NCI-H345 treated with DMSO at 0.1 percent for 48 hours (cell line): ENCODE measurements around the gene RFC1.
"Not testable (repeated sequence)": the region's sequence is repeated elsewhere in the genome, so short reads cannot be mapped to it uniquely, and the experiment has no call there.

Experiments
- DNase-seq: peaks from one replicate; lab custom pipeline; 2025; ENCODE audit not compliant: unreplicated experiment; lab: John Stamatoyannopoulos, UW

RFC1 gene, protein sequence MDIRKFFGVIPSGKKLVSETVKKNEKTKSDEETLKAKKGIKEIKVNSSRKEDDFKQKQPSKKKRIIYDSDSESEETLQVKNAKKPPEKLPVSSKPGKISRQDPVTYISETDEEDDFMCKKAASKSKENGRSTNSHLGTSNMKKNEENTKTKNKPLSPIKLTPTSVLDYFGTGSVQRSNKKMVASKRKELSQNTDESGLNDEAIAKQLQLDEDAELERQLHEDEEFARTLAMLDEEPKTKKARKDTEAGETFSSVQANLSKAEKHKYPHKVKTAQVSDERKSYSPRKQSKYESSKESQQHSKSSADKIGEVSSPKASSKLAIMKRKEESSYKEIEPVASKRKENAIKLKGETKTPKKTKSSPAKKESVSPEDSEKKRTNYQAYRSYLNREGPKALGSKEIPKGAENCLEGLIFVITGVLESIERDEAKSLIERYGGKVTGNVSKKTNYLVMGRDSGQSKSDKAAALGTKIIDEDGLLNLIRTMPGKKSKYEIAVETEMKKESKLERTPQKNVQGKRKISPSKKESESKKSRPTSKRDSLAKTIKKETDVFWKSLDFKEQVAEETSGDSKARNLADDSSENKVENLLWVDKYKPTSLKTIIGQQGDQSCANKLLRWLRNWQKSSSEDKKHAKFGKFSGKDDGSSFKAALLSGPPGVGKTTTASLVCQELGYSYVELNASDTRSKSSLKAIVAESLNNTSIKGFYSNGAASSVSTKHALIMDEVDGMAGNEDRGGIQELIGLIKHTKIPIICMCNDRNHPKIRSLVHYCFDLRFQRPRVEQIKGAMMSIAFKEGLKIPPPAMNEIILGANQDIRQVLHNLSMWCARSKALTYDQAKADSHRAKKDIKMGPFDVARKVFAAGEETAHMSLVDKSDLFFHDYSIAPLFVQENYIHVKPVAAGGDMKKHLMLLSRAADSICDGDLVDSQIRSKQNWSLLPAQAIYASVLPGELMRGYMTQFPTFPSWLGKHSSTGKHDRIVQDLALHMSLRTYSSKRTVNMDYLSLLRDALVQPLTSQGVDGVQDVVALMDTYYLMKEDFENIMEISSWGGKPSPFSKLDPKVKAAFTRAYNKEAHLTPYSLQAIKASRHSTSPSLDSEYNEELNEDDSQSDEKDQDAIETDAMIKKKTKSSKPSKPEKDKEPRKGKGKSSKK

DNA sequence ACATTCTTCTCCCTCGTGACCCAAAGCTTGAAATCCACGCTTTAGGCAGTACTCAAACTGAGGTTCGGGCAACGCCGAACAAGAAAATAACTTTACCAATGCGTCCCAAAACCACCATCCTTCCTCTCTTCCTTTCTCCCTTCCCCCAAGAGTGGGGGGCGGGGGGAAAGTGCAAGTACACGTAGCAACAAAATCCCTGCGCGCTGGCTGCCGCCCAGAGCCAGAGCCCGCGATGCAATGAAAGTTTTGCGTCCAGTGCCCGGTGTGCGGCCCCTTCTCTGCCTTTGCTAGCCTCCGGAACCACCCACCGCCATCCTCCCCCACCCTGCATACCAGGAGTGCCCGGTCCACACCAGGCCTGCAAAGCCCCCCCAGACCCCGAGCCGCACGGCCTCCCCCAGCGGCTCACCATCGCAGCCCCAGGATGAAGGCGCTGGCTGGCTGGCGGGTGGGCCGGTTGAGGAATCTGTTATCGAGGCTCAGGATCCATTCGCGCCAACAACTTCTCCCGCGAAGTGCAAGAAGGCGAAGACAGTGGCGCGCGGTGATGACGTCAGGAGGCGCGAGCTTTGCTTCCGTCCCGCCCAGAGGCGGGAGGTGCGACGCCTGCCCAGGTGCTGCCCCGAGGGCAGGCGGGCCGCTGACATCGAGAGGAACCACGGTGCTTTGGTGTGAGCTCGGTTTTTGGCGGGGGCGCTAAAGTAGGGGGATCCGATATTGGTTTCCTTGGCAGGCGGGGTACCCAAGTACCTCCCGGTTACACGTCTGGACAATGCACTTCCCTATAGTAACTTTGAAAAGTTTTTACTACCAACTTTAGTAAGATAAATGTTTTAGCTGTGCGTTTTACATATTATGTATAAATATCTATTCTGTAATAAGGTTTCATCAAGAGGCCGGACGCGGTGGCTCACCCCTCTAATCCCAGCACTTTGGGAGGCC, at the start of gene RFC1:
Gene RFC1 (minus strand): TSS at position 533 of the 942 bp plus-strand sequence. CDS start 121 bp downstream, at position 412.
- DNase-seq = peak; percentile 69

DNA sequence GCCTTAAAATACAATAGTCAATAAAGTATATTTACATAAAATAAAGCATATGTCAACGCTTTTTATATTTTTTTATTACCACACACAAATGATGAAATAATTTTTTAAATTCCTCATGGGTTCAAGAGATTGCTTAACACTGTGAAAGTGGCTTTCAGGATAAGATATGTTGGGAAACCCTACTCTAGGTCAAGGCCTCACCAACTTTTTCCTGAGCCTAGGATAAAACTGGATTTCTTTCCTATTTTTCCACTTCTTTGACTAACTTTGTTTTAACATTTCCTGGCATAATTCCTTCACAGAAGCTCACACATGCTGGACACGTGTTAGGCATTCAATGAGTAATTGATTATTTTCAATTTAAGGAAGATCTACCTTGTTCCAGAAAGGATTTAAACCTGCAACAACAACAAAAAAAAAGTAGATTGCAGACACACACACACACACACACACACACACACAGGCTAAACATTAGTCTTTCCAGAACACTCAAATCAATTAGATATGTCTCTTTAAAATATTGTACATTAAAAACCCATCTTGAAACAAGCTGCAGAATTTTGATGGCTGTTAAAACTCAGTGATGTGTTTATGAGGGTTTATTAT, 49.6 kb upstream of the RFC1 start:
- DNase-seq = no peak

DNA sequence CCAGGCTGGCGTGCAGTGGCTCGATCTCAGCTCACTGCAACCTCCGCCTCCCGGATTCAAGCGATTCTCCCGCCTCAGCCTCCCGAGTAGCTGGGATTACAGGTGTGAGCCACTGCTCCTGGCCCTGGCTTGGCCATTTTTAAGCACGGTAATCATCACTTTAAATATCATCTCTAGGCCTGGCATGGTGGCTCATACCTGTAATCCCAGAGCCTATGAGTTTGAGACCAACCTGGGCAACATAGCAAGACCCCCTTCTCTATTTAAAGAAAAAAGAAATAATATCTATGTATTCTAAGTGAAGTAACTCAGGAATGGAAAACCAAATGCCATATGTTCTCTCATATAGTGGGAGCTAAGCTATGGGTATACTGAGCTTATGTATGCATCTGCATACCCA, 45.4 kb upstream of the RFC1 start:
- not testable (repeated sequence) for DNase-seq

DNA sequence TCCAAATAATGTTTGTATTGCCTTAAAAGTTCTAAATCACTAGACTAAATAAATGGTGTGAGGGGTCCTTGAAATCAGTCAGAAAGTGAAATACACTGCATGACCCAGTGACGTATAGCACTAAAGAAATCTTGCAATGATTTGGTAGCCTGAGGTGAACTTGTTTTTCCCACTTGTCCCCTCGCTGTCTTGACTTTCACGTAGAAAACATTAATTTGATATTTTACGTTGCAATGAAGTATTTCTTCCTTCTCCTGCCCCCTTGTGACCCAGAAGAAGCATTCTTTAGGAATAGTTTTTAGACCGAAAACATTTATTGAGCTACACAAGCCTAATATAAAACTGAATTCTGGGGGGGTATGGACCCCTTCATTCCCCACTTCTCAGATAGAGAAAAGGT, 44.3 kb upstream of the RFC1 start:
- no peak for DNase-seq

DNA sequence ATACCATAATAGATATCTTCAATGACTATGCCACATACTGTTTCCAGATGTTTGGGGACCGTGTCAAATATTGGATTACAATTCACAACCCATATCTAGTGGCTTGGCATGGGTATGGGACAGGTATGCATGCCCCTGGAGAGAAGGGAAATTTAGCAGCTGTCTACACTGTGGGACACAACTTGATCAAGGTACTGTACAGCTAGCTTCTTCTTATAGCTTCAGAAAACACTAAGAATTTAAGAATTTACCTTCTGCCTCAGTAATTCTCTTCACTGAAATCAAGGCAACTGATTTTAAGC, 41.4 kb upstream of the RFC1 start:
- DNase-seq = no peak

DNA sequence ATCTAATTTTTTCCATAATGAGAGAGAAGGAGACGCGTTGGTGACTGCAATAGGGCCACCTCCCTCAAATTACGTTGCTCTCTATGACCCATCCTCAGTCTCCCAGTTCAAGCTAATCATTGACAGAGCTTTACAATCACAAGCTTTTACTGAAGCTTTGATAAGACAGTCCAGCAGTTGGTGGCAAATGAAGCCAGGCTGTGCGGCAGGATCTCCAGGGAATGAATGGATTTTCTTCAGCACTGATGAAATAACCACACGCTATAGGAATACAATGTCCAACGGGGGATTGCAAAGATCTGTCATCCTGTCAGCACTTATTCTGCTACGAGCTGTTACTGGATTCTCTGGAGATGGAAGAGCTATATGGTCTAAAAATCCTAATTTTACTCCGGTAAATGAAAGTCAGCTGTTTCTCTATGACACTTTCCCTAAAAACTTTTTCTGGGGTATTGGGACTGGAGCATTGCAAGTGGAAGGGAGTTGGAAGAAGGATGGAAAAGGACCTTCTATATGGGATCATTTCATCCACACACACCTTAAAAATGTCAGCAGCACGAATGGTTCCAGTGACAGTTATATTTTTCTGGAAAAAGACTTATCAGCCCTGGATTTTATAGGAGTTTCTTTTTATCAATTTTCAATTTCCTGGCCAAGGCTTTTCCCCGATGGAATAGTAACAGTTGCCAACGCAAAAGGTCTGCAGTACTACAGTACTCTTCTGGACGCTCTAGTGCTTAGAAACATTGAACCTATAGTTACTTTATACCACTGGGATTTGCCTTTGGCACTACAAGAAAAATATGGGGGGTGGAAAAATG, 40.8 kb upstream of the RFC1 start, which contains the start of gene KLB:
Gene KLB (plus strand): TSS at position 168 of the 821 bp plus-strand sequence. CDS start 20 bp downstream, at position 188.
- no peak for DNase-seq

DNA sequence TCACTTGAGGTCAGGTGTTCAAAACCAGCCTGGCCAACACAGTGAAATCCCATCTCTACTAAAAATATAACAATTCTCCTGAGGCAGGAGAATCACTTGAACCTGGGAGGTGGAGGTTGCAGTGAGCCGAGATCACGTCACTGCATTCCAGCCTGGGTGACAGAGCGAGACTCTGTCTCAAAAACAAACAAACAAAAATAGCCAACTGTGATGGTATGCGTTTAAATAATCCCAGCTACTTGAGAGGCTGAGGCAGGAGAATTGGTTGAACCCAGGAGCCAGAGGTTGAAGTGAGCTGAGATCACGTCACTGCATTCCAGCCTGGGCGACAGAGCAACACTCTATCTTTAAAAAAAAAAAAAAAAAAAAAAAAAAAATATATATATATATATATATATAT, 35.5 kb upstream of the RFC1 start:
- DNase-seq = not testable (repeated sequence)

DNA sequence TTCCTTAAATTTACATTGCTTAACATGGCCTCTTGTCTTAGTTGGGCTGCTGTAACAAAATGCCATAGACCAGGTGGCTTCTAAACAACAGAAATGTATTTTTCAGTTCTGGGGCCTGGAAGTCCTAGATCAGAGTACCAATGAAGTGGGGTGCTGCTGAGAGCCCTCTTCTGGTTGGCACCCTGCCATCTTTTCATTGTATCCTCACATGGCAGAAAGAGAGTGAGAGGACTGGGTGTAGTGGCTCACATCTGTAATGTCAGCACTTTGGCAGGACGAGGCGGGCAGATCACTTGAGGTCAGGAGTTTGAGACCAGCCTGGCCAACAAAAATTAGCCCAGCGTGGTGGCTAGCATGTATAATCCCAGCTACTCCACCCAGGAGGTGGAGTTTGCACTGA, 28.5 kb upstream of the RFC1 start:
- DNase-seq = no peak

DNA sequence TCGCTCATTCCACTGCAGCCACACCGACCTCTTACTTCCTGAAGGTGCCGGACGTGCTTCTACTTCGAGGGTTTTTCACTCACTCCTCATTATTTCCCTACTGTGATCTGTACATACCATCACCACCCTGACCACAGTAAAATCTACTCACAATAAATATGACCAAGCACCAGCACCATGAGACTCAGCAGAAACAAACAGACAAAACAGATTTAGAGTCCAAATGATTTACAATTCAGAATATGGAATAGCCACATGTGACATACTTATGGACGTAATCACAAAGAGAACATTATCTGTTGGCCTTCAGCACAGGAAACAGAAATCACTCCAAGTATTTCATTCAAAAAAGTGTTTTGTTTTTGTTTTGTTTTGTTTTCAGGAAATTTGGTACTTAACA, 24.4 kb upstream of the RFC1 start:
- no peak for DNase-seq

DNA sequence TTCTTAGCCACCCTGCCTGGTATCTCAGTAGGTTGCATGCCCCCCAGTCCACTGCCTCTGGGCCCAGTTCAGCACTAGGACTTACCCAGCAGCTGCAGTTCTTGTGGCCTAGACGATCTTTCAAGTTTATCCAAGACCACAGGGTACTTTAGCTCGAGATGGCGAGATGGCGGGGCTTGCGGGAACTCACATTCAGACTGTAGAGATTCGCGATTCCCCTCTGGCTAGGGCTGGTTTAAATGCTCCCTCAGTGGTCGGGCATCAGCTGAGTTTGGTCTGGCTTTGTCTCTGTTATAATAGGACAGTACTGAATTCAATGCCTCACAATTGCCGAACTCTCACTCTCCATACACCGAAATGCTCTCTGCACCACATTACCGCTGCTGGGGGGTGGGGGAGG, 18.4 kb upstream of the RFC1 start:
- DNase-seq = no peak

DNA sequence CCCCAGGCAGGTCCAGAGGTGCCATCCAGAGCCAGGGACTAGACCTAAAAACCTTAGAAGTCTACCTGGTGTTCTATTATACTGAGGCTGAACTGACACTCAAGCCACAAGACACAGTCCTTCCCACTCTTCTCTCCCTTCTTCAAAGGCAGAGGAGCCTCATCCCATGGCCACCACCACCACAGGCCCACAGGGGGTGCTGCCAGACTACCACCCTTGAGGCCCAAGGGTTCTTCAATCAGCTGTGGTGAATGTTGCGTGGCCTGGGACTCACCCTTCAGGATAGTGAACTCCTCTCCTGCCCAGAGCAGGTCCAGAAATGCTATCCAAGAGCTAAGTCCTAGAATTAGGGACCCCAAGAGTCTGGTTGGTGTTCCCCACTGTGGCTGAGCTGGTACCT, 17.5 kb upstream of the RFC1 start:
- DNase-seq = no peak

DNA sequence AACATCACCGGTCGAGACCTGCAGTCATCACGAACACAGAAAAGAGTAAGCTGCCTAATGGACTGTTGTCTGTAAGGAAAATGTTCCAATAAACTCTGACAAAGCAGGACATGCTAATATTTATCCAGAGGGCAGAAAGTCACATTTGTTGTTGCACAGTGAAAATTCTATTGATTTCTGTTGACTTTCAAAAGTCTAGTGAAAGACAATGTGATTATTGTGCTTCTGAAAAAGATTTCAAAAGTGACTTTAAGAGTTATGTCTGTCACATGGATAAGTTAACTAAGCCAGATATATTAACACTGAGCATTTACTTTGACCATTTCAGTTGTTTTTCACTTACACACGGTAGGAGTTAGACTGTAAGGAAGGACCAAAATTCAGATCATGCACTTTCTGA, 9.3 kb upstream of the RFC1 start:
- DNase-seq = no peak

DNA sequence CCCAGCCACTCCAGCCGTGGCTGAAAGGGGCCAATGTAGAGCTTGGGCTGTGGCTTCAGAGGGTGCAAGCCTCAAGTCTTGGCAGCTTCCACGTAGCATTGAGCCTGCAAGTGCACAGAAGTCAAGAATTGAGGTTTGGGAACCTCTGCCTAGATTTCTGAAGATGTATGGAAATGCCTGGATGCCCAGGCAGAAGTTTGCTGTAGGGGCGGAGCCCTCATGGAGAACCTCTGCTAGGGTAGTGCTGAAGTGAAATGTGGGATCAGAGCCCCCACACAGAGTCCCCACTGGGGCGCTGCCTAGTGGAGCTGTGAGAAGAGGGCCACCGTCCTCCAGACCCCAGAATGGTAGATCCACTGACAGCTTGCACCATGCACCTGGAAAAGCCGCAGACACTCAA, 5.0 kb upstream of the RFC1 start:
- DNase-seq = not testable (repeated sequence)

DNA sequence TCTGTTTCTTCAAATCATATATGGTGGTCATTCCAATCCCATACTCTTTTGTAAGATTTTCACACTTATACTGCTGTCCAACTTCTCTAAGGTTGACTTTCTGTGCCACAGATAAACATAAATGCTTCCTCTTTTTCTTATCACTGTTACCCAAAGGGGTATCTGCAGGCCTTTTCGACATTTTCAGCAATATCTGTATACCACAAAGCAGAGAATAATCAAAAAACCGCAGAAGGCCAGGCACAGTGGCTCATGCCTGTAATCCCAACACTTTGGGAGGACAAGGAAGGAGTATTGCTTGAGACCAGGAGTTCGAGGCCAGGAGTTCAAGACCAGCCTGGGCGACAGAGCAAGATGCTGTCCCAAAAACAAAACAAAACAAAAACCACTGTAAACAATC, 3.1 kb upstream of the RFC1 start:
- DNase-seq = no peak

DNA sequence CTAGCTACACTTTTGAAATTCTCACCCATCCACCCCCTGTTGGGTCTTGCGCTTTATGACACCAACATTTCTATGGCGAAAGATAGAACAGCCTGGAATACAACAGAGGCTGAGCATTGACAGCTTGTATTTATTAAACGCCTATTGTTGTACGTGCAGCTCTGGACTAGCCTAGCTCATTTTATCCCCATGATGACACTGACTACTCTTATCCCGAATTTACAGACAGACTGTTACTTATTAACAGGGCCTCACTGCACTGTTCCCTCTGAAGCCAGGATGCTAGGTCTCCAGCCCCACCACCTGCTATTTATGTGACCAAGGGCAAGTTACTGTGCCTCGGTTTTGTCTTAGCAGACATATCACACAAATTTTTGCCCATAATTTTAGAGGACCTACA, 1.0 kb upstream of the RFC1 start:
- DNase-seq = no peak

DNA sequence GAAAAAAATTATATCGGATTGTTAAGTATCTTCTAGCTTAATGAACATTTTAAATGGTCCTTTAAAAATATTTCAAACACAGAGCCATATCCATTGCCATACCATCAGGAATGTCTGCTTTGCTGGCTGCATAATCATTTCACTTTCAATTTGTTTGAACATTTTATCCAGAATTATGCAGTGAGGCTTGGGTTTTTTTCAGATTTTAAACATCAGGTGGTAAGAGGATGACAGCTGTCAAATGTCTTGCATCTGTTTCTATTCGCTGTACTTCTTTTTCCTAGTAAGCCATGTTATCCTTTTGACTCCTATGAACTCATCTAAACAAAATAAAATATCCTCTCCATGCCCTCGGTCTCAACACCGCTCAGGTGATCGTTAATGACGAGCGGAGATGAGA, 802 bp downstream of the RFC1 start:
- no peak for DNase-seq

DNA sequence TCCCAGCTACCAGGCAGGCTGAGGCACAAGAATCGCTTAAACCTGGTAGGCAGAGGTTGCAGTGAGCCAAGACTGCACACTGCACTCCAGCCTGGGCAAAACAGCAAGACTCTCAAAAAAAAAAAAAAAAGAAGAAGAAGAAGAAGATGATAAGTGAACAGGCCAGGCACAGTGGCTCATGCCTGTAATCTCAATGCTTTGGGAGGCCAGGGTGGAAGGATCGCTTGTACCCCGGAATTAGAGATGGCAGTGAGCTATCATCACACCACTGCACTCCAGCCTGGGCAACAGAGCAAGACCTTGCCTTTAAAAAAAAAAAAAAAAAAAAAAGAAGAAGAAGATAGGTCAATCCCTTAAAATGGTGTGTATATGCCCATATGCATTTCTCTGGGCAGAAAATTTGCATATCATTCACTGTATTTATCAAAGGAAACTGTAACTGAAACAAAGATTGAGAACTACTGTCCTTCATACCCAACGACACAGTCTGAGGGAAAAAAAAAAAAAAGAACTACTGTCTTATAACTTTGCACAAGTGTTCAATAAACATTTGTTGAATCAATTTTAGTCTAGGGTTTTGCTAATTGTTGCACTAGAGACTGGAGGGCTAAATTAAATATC, 2.3 kb downstream of the RFC1 start:
- DNase-seq = no peak

DNA sequence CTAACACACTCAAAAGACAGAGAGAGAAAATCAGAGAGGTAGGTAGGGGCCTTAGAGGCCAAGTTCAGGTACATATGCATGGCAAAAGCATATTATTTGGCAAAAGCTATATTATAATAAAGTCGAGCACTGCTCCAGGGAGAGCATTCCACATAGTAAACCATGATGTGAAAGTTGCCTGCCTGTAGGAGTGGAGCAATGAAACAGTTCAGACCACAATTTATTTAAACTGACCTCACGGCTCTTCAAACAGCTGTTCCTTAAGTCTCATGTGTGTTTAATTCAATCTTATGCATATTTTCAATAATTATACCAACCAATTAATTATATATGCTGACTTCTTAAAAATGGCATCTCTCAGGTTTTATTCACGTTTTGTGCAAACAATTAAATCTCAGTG, 3.3 kb downstream of the RFC1 start:
- no peak for DNase-seq

DNA sequence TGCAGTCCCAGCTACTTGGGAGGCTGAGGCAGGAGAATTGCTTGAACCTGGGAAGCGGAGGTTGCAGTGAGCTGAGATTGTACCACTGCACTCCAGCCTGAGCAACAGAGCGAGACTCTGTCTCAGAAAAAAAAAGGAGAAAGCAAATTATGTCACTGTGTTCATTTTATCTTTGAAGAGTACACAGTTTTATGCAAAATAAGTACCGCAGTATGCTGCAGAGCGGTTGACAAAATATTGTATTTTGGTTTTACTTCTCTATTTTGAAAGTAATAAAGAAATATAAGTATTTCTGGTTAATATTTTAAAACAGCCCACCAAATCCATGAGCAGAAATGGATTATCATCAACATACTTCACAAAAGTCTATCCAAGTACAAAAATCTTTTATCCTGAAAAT, 5.6 kb downstream of the RFC1 start:
- DNase-seq = not testable (repeated sequence)
